ENCODE results near the gene CWC22. TPM values are rescaled to one million over a fixed set of nuclear protein-coding genes. Genes with fewer than 3 reads are reported as not detected.
A peak's percentile ranks its signal among the peaks of the same experiment; 100 is the strongest.
"Not testable (repeated sequence)": the region's sequence is repeated elsewhere in the genome, so short reads cannot be mapped to it uniquely, and the experiment has no call there.

CWC22 gene
- total RNA-seq, 4 donors from 2014 or later: 23.3 to 28.3 (median 25.5) TPM

- H3K27me3 ChIP-seq: peaks cover 4% of the 10 kb centered on the region
- no peaks in the 10 kb centered on the region for H3K4me1 ChIP-seq
- H3K9me3 ChIP-seq: no peaks in the 10 kb centered on the region
- TF ChIP-seq CTCF (IDR thresholded peaks at IDR 0.05) (no peak), POLR2A (IDR thresholded peaks at IDR 0.05) (no peak), POLR2AphosphoS5 (IDR thresholded peaks at IDR 0.05) (no peak)
- H3K36me3 ChIP-seq: no peaks in the 10 kb centered on the region
- 85 to 88% methylated on average over 2 to 4 of the region's 4 CpGs for WGBS, 2 donors (ENCODE audit: low coverage in 1 of 2)
- no peak overlapping the region for H3K27ac ChIP-seq
- ATAC-seq: no peak
- H3K4me3 ChIP-seq: no peak overlapping the region
Observed at GRCh38 chr2:180012523-180012922, 5.4 kb upstream of the CWC22 start.

- Histone ChIP-seq H3K4me1 (peaks cover 0 to 7% (median 1%) of the 10 kb centered on the region in 3 donors), H3K27ac (no peak overlapping the region), H3K9me3 (no peaks in the 10 kb centered on the region), H3K36me3 (no peaks in the 10 kb centered on the region), H3K27me3 (peaks cover 4% of the 10 kb centered on the region), H3K4me3 (no peak overlapping the region)
- TF ChIP-seq POLR2A (IDR thresholded peaks at IDR 0.05) (no peak), EP300 (IDR thresholded peaks at IDR 0.05) (no peak), CTCF (IDR thresholded peaks at IDR 0.05) (no peak), POLR2AphosphoS5 (IDR thresholded peaks at IDR 0.05) (no peak)
- WGBS, 2 donors (ENCODE audit: low coverage in 1 of 2): 65 to 69% methylated on average over 2 of the region's 2 CpGs
- ATAC-seq: no peak
Observed at GRCh38 chr2:180010701-180011100, 3.6 kb upstream of the CWC22 start.

GRCh38 chr2:180006231-180006630, 866 bp downstream of the CWC22 start:
- Histone ChIP-seq H3K27me3 (no peaks in the 10 kb centered on the region), H3K4me1 (peaks cover 0 to 33% (median 7%) of the 10 kb centered on the region in 3 donors)
- WGBS, 2 donors (ENCODE audit: low coverage in 1 of 2): 7 to 8% methylated on average over 7 of the region's 7 CpGs

GRCh38 chr2:180005465-180005864, 1.6 kb downstream of the CWC22 start:
- WGBS, 2 donors (ENCODE audit: low coverage in 1 of 2): 93 to 96% methylated on average over 2 to 6 of the region's 7 CpGs
- ATAC-seq, H3K9me3 ChIP-seq, H3K27me3 ChIP-seq, H3K27ac ChIP-seq, H3K36me3 ChIP-seq, H3K4me3 ChIP-seq: not testable (repeated sequence)
- H3K4me1 ChIP-seq: peaks cover 0 to 38% (median 7%) of the 10 kb centered on the region in 3 donors

More at GRCh38 chr2:180006231-180006630, 866 bp downstream of the CWC22 start:
- Histone ChIP-seq H3K36me3 (no peaks in the 10 kb centered on the region), H3K9me3 (no peaks in the 10 kb centered on the region), H3K4me3 (peak overlapping the region; percentile 91 to 93), H3K27ac (peak overlapping the region; percentile 75 to 93 (median 90))
- no peak for ATAC-seq
- no peak for TF ChIP-seq EP300 (IDR thresholded peaks at IDR 0.05)
- TF ChIP-seq POLR2A (IDR thresholded peaks at IDR 0.05): no peak
- TF ChIP-seq POLR2AphosphoS5 (IDR thresholded peaks at IDR 0.05): no peak
- no peak for TF ChIP-seq CTCF (IDR thresholded peaks at IDR 0.05)

GRCh38 chr2:180004731-180005130, 2.4 kb downstream of the CWC22 start:
- WGBS, 2 donors (ENCODE audit: low coverage in 1 of 2): 82 to 89% methylated on average over 5 of the region's 5 CpGs
- H3K27me3 ChIP-seq: no peaks in the 10 kb centered on the region
- no peak for ATAC-seq
- H3K4me1 ChIP-seq: peaks cover 0 to 43% (median 7%) of the 10 kb centered on the region in 3 donors
- no peak overlapping the region for H3K27ac ChIP-seq
- no peaks in the 10 kb centered on the region for H3K36me3 ChIP-seq
- no peaks in the 10 kb centered on the region for H3K9me3 ChIP-seq
- TF ChIP-seq POLR2A (IDR thresholded peaks at IDR 0.05) (no peak), POLR2AphosphoS5 (IDR thresholded peaks at IDR 0.05) (no peak), EP300 (IDR thresholded peaks at IDR 0.05) (no peak), CTCF (IDR thresholded peaks at IDR 0.05) (no peak)
- H3K4me3 ChIP-seq: no peak overlapping the region

All from gastroesophageal sphincter (tissue), 4 donors.